PFSK-1 (cell line): Measurements from ENCODE around the gene CLCN6.

ENCODE experiments used
- FOXP2 ChIP-seq: optimal IDR thresholded peaks from 2 replicates; pipeline ENCODE3; 2011; ENCODE audit warnings: borderline replicate concordance, control low read depth, inconsistent platforms; ENCODE audit not compliant: insufficient read depth; ENCODE audit errors: extremely low read length, extremely low read depth
- POLR2AphosphoS5 ChIP-seq: IDR thresholded peaks from 2 replicates; pipeline ENCODE4 v1.6.1; 2012; ENCODE audit warnings: low read depth, mild to moderate bottlenecking, control low read depth, low read length, moderate library complexity
- SIN3A ChIP-seq: IDR thresholded peaks from 2 replicates; pipeline ENCODE4 v1.6.1; 2012; ENCODE audit warnings: mild to moderate bottlenecking, low read length, moderate library complexity, borderline replicate concordance; ENCODE audit not compliant: insufficient read depth
- TAF1 ChIP-seq: IDR thresholded peaks from 2 replicates; pipeline ENCODE4 v1.6.1; 2012; ENCODE audit warnings: low read length, control low read depth, borderline replicate concordance; ENCODE audit not compliant: insufficient read depth
- TF ChIP-seq, protein P1 (sequence below), 2 experiments: IDR thresholded peaks; 2 replicates each; pipeline versions ENCODE4 v1.6.1 to v1.8.0; 2011 to 2012; ENCODE audit warnings: low read depth in 2 of 2, low read length in 2 of 2, control low read depth in 1 of 2, inconsistent platforms in 1 of 2, mild to moderate bottlenecking in 1 of 2, moderate library complexity in 1 of 2; ENCODE audit not compliant: insufficient read depth in 1 of 2

DNA sequence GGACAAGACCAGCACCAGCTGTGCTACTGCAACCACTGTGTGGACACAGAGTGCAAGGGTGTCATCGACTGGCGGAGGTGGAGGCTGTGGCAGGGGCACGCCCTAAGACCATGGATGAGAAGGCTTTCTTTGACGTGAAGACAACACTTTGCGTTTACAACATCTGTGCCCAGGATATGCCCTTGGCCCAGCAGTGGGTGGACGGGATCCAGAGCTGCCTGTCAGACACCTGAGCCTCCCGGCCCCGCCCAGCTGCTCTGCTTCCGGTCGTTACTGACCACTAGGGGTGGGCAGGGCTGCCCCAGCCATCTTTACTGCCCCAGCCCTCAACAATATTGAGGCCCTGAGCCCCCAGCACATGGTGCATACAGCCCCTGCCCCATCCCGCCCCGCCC lies 74.2 kb downstream of the CLCN6 start:
- TF ChIP-seq, protein P1, sequence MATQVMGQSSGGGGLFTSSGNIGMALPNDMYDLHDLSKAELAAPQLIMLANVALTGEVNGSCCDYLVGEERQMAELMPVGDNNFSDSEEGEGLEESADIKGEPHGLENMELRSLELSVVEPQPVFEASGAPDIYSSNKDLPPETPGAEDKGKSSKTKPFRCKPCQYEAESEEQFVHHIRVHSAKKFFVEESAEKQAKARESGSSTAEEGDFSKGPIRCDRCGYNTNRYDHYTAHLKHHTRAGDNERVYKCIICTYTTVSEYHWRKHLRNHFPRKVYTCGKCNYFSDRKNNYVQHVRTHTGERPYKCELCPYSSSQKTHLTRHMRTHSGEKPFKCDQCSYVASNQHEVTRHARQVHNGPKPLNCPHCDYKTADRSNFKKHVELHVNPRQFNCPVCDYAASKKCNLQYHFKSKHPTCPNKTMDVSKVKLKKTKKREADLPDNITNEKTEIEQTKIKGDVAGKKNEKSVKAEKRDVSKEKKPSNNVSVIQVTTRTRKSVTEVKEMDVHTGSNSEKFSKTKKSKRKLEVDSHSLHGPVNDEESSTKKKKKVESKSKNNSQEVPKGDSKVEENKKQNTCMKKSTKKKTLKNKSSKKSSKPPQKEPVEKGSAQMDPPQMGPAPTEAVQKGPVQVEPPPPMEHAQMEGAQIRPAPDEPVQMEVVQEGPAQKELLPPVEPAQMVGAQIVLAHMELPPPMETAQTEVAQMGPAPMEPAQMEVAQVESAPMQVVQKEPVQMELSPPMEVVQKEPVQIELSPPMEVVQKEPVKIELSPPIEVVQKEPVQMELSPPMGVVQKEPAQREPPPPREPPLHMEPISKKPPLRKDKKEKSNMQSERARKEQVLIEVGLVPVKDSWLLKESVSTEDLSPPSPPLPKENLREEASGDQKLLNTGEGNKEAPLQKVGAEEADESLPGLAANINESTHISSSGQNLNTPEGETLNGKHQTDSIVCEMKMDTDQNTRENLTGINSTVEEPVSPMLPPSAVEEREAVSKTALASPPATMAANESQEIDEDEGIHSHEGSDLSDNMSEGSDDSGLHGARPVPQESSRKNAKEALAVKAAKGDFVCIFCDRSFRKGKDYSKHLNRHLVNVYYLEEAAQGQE (IDR thresholded peaks at IDR 0.05; ENCODE audit: insufficient read depth in 1 of 2, low read depth in 2 of 2, low read length in 2 of 2), result no peak
- TF ChIP-seq POLR2AphosphoS5 (no peak), TAF1 (no peak), SIN3A (no peak), FOXP2 (no peak)
